Stimulated activated memory B cell treated with anti-CD40 and anti-IgM and Interleukin-4, amounts not matched to agents 10 μg/mL and 1 μg/mL and 100 μg/mL, for 72 hours (primary cell): ENCODE measurements around the gene TRPC4AP.

ENCODE experiments used
- ATAC-seq: fragments of 150-1000 bp; cut with Tn5 transposase; 2 replicates; pipeline ENCODE4 v1.10.0; 2021
- H3K27ac Mint-ChIP-seq: one replicate; pipeline ENCODE4 v1.8.0; 2022; ENCODE audit warnings: mild to moderate bottlenecking, mixed read lengths
- H3K27me3 Mint-ChIP-seq: one replicate; pipeline ENCODE4 v1.8.0; 2022; ENCODE audit warnings: mixed read lengths
- H3K36me3 Mint-ChIP-seq: one replicate; pipeline ENCODE4 v1.8.0; 2022; ENCODE audit warnings: mixed read lengths
- H3K4me1 Mint-ChIP-seq: one replicate; pipeline ENCODE4 v1.8.0; 2022; ENCODE audit warnings: mixed read lengths
- H3K4me3 Mint-ChIP-seq: one replicate; pipeline ENCODE4 v1.8.0; 2022; ENCODE audit warnings: mild to moderate bottlenecking, moderate library complexity, mixed read lengths
- H3K9me3 Mint-ChIP-seq: one replicate; pipeline ENCODE4 v1.8.0; 2022; ENCODE audit warnings: mixed read lengths

Gene TRPC4AP

DNA sequence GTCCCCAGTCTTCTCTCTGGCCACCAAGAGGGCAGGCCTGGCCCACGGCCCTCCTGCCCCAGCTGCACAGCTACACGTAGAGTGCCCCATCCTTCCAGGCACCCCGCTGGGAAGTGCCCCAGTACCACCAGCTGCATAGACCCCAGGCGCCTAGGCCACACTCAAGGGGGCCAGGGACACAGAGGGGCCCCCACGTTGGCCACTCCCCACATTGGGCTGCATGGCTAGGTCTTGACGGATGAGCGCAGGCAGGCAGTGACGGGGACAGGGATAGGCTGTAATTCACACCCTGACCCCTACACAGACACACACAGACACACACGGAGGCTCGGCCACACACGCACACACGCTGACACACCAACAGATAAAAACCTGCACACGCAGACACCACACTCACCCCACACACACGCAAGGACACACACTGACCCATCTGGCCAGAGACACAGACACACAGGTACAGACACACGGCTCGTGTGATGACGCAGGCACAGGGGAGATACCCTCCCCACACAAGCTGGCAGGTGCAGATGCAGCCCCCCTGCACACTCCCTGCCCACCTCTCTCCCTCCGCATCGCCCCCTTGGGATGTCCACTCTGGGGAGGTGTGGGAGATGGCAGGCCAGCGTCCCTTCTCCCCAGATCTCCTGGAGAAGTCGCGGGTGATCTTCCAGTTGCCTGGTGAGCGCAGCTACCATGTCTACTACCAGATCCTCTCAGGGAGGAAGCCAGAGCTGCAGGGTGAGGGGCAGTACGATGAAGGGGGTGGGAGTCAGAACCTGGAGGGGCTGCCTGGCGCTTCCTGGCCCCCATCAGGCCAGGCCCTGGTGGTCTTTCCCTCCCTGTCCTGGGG lies 106.9 kb downstream of the TRPC4AP start:
- Mint-ChIP-seq H3K27ac (no peak overlapping the region), H3K9me3 (no peaks in the 10 kb centered on the region), H3K36me3 (no peaks in the 10 kb centered on the region), H3K4me1 (peaks cover 6% of the 10 kb centered on the region), H3K4me3 (no peak overlapping the region), H3K27me3 (peaks cover 50% of the 10 kb centered on the region)
- no peak for ATAC-seq

DNA sequence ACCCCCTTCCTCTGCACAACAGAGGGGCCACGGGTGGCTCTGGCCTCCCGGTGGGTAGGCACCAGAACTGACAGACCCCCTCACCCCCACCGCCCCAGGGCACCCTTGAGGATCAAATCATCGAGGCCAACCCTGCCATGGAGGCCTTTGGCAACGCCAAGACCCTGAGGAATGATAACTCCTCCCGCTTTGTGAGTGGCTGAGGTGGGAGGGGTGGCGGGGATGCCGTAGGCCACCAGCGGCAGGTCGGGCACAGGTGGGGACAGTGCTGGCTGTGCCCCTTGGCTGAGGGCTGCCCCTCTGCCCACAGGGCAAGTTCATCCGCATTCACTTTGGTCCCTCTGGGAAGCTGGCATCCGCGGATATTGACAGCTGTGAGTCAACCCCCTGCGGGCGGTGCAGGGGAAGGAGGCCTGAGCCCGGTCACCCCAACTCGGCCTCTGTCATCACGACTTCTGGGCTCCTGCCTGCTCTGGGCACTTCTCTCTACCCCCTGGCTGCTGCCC lies 107.8 kb downstream of the TRPC4AP start:
- Mint-ChIP-seq H3K27me3 (peaks cover 59% of the 10 kb centered on the region), H3K36me3 (no peaks in the 10 kb centered on the region), H3K4me3 (no peak overlapping the region), H3K4me1 (peaks cover 6% of the 10 kb centered on the region), H3K9me3 (no peaks in the 10 kb centered on the region), H3K27ac (no peak overlapping the region)
- ATAC-seq: no peak

DNA sequence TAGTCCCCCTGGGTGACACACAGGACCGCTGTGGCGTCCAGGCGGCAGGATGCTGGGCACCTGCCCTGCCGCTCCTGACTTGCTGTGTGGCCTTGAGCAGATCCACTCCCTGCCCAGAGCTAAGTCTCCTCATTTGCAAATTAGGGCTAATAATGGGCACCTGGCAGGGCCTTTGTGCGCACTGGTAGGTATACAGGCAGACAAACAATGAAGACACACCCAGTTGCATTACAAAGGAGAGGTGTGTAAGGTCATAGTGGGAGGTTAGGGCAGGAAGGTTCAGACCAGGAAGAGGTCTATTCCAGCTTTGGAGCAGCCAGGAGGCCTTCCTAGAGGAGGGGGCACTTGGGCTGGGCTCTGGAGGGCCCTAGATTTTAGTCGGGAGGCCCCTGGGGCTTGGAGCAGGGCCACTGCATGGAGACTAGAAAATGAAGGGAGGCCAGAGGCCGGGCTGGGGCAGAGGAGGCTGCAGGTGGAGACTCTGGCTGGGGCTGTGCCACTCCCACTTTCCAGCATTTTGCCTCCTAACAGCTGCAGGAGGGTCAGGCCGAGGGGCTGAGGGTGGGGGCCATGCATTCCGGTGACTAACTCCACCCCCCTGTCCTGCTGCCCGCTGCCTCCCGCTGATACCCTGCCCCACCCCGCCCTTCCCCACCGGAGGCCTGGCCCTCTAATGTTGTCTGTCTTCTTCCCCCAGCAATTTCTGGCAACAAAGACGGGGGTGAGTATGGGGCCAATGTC lies 108.4 kb downstream of the TRPC4AP start:
- Mint-ChIP-seq H3K9me3 (no peaks in the 10 kb centered on the region), H3K4me1 (peaks cover 6% of the 10 kb centered on the region), H3K27ac (no peak overlapping the region), H3K4me3 (no peak overlapping the region), H3K27me3 (peaks cover 59% of the 10 kb centered on the region), H3K36me3 (no peaks in the 10 kb centered on the region)
- no peak for ATAC-seq

DNA sequence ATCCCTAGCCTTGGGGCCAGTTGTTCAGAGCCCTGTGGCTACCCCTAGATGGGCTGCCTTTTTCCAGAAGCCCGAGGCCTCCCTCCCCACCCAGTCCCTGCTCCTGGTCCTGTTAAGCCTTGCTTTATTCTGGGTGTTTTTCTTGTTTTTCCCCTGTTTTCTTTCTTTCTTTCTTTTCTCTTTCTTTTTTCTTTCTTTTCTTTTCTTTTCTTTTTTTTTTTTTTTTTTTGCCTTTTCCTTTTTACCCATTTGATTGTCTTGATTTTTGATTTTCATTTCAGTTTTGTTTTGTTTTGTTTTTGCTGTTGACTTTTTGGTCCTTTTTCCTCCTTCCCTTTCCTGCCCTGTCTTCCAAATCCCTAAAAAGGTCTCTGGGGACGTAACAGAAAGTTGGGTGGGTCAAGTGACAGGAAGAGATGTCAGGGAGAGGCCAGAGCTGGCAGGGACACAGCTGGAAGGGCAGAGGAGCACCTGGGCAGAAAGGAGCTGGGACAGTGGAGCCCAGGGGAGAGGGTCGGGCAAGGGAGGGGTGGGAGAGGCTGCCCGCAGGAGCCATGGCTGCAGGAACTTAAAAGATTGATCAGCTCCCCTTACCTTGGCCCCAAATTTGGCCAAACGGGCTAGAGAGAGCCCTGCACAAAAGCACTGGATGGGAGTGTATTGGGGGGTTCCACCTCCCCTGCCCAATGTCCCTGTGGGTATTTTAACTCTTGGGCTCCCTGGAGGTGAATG lies 109.4 kb downstream of the TRPC4AP start:
- ATAC-seq: no peak
- H3K27me3 Mint-ChIP-seq: peaks cover 68% of the 10 kb centered on the region
- no peak overlapping the region for H3K27ac Mint-ChIP-seq
- H3K9me3 Mint-ChIP-seq: no peaks in the 10 kb centered on the region
- peaks cover 6% of the 10 kb centered on the region for H3K4me1 Mint-ChIP-seq
- H3K4me3 Mint-ChIP-seq: no peak overlapping the region
- no peaks in the 10 kb centered on the region for H3K36me3 Mint-ChIP-seq

DNA sequence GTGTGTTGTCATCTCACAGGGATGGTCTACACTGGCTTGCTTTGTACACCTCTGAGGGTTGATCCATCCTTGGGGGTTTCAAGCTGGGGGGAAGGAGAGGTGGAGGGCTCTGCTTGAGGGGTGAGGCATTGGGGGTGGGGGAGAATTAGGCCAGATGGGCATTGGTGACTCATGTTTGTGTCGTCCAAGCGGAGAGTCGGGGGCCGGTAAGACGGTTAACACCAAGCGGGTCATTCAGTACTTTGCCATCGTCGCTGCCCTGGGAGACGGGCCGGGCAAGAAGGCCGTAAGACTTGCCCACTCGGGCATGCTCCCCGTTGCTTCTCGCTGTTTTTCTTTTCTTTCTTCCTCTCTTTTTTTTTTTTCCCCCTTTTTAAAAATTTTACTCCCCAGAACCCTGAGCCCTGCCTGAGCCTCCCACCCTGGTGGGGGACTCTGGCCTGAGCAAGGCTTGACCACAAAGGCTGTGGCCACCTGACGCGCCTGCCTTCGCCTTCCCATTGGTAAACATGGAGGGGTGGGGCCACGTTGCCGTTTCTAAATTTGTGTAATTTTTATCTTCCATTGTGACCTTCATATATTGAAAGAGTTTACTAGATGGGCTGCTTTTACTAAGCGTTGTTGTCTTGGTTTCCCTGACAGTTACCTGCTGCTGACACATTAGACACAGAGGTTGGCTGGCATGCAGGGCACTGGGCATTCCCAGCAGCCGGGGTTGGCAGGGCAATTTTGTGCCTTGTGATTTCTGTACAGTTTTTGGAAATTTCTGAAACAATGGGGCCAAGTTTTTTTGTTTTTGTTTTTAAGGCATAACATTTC lies 110.1 kb downstream of the TRPC4AP start:
- H3K27me3 Mint-ChIP-seq: peaks cover 76% of the 10 kb centered on the region
- no peak for ATAC-seq
- H3K4me3 Mint-ChIP-seq: no peak overlapping the region
- no peaks in the 10 kb centered on the region for H3K36me3 Mint-ChIP-seq
- no peaks in the 10 kb centered on the region for H3K9me3 Mint-ChIP-seq
- no peak overlapping the region for H3K27ac Mint-ChIP-seq
- peaks cover 6% of the 10 kb centered on the region for H3K4me1 Mint-ChIP-seq

DNA sequence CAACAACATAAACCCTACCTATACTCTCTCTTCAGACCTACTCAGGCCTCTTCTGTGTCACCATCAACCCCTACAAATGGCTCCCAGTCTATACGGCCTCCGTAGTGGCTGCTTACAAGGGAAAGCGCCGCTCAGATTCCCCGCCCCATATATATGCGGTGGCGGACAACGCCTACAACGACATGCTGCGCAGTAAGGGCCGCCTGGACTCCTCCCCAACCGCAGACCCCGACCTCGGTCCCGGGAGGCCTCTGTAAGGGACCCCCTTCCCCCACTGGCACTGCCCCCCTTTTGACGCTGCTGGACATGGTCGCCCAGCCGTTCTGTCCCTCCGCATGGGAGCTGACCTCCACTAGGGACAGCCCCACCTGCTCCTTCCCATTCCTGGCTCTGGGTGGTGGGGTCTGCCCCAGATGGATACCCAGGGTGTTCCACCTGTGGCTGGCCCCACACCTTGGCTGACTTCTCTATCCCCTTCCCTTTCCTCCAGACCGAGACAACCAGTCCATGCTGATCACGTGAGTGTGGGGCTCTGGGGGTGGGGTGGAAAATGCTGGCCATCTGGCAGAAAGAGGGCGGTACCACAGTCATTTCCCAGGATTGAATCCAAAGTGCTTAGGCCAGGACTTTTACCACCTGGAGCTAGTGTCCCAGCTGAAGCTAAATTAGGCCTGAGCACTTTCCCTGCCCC lies 111.9 kb downstream of the TRPC4AP start:
- peaks cover 82% of the 10 kb centered on the region for H3K27me3 Mint-ChIP-seq
- peaks cover 6% of the 10 kb centered on the region for H3K4me1 Mint-ChIP-seq
- no peak for ATAC-seq
- H3K4me3 Mint-ChIP-seq: no peak overlapping the region
- H3K9me3 Mint-ChIP-seq: no peaks in the 10 kb centered on the region
- no peaks in the 10 kb centered on the region for H3K36me3 Mint-ChIP-seq
- no peak overlapping the region for H3K27ac Mint-ChIP-seq

DNA sequence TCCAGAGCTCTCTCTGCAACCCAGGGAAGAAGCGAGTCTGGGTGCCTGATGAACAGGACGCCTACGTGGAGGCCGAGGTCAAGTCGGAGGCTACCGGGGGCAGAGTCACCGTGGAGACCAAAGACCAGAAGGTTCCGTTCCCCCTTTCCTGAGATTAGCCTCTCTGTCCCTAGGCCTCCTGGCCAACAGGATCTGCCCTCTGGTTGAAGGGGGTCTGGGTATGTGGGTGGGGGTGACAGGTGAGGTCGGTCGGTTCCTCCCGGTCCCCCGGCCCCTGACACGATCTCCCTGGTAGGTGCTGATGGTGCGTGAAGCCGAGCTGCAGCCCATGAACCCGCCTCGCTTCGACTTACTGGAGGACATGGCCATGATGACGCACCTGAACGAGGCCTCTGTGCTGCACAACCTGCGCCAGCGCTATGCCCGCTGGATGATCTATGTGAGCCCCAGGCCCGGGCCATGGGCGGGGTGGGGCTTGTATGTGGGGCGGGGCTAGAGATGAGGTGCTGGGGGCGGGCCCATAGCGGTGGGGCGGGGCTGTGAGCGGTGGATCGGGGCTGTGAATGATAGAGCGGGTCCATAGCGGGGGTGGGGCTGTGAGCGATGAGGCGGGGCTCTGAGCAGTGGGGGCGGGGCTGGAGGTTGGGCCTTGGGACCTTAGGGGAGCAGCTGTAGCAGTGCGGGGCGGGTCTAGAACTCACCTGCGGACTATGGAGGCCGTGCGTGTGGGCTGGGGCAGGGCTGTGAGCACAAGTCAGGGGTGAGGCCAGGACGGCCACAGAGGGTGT lies 113.0 kb downstream of the TRPC4AP start:
- Mint-ChIP-seq H3K4me1 (peaks cover 6% of the 10 kb centered on the region), H3K9me3 (no peaks in the 10 kb centered on the region), H3K36me3 (no peaks in the 10 kb centered on the region), H3K27me3 (peaks cover 72% of the 10 kb centered on the region), H3K27ac (no peak overlapping the region), H3K4me3 (no peak overlapping the region)
- peak; percentile 53 for ATAC-seq

DNA sequence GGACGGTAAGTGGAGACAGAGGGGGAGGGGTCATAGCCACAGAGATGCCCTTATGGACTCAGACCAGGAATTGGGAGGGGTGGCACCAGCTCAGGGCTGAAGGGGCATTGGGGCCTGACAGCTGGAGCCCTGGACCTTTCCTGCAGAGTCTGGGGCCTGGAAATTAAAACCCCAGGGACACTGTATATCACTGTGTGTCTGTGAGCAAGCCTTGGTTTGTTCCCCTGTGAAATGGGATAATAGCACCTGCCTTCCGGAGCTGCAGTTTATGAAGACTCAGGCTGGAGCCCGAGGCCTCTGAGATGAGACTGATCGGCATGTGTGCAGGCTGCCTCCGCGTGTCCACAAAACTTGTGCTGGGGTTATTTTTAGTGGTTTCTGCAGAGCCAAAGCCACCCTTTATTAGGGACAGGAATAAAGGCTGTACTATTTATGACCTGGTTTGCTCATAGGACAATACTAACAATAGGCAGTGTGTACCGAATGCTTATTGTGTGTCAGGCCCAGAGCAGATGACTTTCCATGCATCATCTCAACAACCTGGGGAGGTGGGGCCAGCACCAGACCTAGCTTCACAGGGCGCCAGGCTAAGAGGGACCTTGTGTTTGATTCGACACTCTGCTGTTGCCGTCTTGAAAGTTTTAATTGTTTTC lies 114.4 kb downstream of the TRPC4AP start:
- peaks cover 3% of the 10 kb centered on the region for H3K4me1 Mint-ChIP-seq
- H3K4me3 Mint-ChIP-seq: no peak overlapping the region
- no peaks in the 10 kb centered on the region for H3K9me3 Mint-ChIP-seq
- no peaks in the 10 kb centered on the region for H3K36me3 Mint-ChIP-seq
- no peak for ATAC-seq
- peaks cover 61% of the 10 kb centered on the region for H3K27me3 Mint-ChIP-seq
- H3K27ac Mint-ChIP-seq: no peak overlapping the region

DNA sequence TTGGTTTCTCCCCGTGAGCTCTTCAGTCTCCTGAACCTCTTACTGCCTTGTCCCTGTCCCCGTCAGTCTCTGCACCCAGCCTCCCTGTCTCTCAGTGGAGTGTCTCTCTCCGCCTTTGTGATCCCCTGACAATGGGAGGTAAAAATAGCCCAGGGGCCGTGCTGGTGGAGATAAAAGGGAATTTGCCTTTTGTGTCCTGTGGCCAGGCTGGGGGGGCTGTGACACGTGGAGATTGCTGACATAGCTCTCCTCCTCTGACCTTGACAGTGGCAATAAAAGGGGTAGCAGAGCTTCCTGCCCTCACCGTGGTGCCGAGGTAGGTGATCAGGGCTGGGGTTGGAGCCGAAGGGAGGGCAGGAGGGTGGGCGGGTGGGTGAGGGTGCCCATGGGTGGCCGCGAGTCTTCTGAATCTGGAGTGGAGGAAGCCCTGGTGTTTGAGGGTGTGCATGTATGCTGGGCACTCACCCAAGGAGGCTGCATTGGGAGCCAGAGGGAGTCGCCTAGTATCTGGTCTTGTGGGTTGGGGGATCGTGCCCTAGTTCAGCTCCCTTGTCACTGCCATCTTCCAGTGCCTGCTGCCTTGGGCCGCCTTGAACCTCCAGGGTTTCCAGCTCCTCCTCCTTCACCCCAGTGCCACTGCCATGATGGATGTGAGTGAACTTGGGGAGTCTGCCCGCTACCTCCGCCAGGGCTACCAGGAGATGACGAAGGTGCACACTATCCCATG lies 115.1 kb downstream of the TRPC4AP start:
- H3K27me3 Mint-ChIP-seq: peaks cover 54% of the 10 kb centered on the region
- no peaks in the 10 kb centered on the region for H3K4me1 Mint-ChIP-seq
- no peaks in the 10 kb centered on the region for H3K36me3 Mint-ChIP-seq
- no peak overlapping the region for H3K27ac Mint-ChIP-seq
- no peak for ATAC-seq
- H3K9me3 Mint-ChIP-seq: no peaks in the 10 kb centered on the region
- no peak overlapping the region for H3K4me3 Mint-ChIP-seq

DNA sequence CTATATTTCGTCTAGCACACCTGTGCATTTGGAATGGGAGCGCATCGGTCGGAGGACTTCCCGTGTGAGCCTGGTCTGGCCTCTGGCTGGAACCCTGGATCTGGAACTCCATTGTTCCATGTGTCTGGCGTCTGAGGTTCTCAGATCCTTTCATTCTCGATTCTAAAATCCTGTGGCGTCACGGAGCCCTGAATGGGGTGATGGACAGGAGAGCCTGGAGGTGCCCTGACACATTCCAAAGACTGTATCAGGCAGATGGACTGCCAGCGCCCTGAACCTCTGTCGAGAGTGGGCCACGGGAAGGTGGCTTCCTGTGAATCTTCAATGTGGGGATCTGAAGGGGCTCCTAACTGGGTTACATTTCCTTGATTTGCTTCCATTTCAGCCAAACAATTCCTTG lies 116.3 kb downstream of the TRPC4AP start:
- no peak overlapping the region for H3K27ac Mint-ChIP-seq
- H3K4me1 Mint-ChIP-seq: no peaks in the 10 kb centered on the region
- ATAC-seq: no peak
- H3K9me3 Mint-ChIP-seq: no peaks in the 10 kb centered on the region
- H3K27me3 Mint-ChIP-seq: peaks cover 42% of the 10 kb centered on the region
- no peak overlapping the region for H3K4me3 Mint-ChIP-seq
- H3K36me3 Mint-ChIP-seq: no peaks in the 10 kb centered on the region

DNA sequence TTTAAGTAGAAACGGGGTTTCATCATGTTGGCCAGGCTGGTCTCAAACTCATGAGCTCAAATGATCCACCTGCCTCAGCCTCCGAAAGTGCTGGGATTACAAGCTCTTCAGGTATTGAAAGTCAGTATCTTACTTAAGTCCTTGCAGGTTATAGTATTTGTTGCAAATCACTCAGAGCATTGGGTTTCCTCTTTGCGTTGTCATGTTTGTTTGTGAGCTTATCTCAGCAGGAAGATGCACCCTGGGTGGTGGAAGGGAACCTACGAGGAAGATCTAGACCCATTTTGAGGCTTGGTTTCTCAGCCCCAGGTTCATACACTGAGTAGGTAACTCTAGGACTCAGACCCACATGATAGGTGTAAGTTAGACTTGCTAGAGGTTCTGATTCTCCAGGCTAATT lies 118.4 kb downstream of the TRPC4AP start:
- no peaks in the 10 kb centered on the region for H3K9me3 Mint-ChIP-seq
- no peak overlapping the region for H3K4me3 Mint-ChIP-seq
- no peaks in the 10 kb centered on the region for H3K36me3 Mint-ChIP-seq
- H3K4me1 Mint-ChIP-seq: no peaks in the 10 kb centered on the region
- no peak for ATAC-seq
- peaks cover 27% of the 10 kb centered on the region for H3K27me3 Mint-ChIP-seq
- H3K27ac Mint-ChIP-seq: no peak overlapping the region

DNA sequence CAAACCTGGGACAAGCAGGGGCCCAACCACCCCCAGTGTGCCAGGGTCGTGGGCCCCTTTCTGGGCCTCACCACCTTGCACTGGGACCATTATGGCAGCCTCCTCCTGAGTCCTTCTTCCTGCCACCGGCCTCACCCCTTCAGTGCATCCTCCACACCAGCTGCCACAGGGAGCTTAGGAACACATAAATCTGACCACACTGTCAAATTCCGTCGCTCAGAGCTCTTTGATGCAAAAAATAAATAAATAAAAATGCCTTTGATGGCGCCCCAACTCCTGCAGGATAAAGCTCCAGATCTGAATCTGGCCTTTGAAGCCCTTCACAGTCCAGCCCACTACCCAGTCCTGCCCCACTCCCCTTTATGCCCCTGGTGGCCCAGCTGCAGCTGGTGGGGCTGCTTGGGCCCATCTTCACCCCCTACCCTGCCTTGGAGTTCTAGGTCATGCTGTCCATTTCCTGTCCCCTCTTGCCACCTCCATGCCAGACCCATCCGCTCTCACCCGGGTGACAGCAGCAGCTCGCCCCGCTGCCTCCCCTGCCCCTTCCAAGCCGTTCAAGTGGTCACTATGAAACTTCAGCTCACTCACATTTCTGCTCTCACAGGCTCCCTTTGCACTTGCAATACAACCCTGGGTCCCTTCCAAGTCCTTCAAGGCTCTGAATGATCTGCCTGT lies 120.9 kb downstream of the TRPC4AP start:
- Mint-ChIP-seq H3K36me3 (no peaks in the 10 kb centered on the region), H3K27ac (no peak overlapping the region), H3K4me1 (no peaks in the 10 kb centered on the region), H3K4me3 (no peak overlapping the region), H3K9me3 (no peaks in the 10 kb centered on the region), H3K27me3 (peaks cover 2% of the 10 kb centered on the region)
- ATAC-seq: no peak
